T-helper 9 cell (primary cell): ENCODE measurements around the gene AGFG2.
A peak's percentile ranks its signal among the peaks of the same experiment; 100 is the strongest.
"Not testable (repeated sequence)": the region's sequence is repeated elsewhere in the genome, so short reads cannot be mapped to it uniquely, and the experiment has no call there.

ENCODE experiments used
- DNase-seq: peaks from one replicate; pipeline ENCODE4 v3.0.0-alpha.2; 2020
- total RNA-seq, 2 donors: gene quantifications; one replicate each; lab custom pipeline; 2026; lab: John Stamatoyannopoulos, UW

Gene AGFG2
- total RNA-seq = 36.7 to 56.9 reads per million in 2 donors

GRCh38 chr7:100538654-100539435 lies at the start of gene AGFG2:
AGFG2 (plus strand) TSS chr7:100539203; CDS start chr7:100539347, 144 bp downstream.
- DNase-seq = peak; percentile 100

GRCh38 chr7:100489824-100490223 lies 49.2 kb upstream of the AGFG2 start:
- DNase-seq = no peak

- DNase-seq = no peak
Observed at GRCh38 chr7:100490483-100491191, 48.4 kb upstream of the AGFG2 start.

GRCh38 chr7:100491192-100491578 lies 47.8 kb upstream of the AGFG2 start:
- DNase-seq = no peak

GRCh38 chr7:100492738-100493475 lies 46.1 kb upstream of the AGFG2 start:
- no peak for DNase-seq

GRCh38 chr7:100493476-100494264 lies 45.3 kb upstream of the AGFG2 start:
- peak; percentile 48 for DNase-seq

GRCh38 chr7:100496509-100496908 lies 42.5 kb upstream of the AGFG2 start:
- DNase-seq = no peak

- not testable (repeated sequence) for DNase-seq
Observed at GRCh38 chr7:100500743-100501142, 38.3 kb upstream of the AGFG2 start.

GRCh38 chr7:100504031-100504430 lies 35.0 kb upstream of the AGFG2 start:
- not testable (repeated sequence) for DNase-seq

- DNase-seq = no peak
Observed at GRCh38 chr7:100504887-100505611, 34.0 kb upstream of the AGFG2 start.

GRCh38 chr7:100506356-100506923 lies 32.6 kb upstream of the AGFG2 start:
- no peak for DNase-seq

GRCh38 chr7:100509231-100509630 lies 29.8 kb upstream of the AGFG2 start:
- DNase-seq = no peak

- DNase-seq = no peak
Observed at GRCh38 chr7:100510437-100511239, 28.4 kb upstream of the AGFG2 start.

GRCh38 chr7:100513212-100513810 lies 25.7 kb upstream of the AGFG2 start:
- no peak for DNase-seq

- DNase-seq = no peak
Observed at GRCh38 chr7:100515072-100515532, 23.9 kb upstream of the AGFG2 start.

- DNase-seq = peak; percentile 26
Observed at GRCh38 chr7:100516135-100516812, 22.7 kb upstream of the AGFG2 start.

- no peak for DNase-seq
Observed at GRCh38 chr7:100517305-100517704, 21.7 kb upstream of the AGFG2 start.

GRCh38 chr7:100519580-100519979 lies 19.4 kb upstream of the AGFG2 start:
- no peak for DNase-seq

- no peak for DNase-seq
Observed at GRCh38 chr7:100520138-100520537, 18.9 kb upstream of the AGFG2 start.
